IMR-90 (cell line): ENCODE measurements around the gene COQ4. TPM values are rescaled to one million over a fixed set of nuclear protein-coding genes. Genes with fewer than 3 reads are reported as not detected.

Source experiments
- ATAC-seq: fragments of 200-7000 bp; cut with Tn5 transposase; 2 replicates; pipeline ENCODE4 v1.9.1; 2020; ENCODE audit warnings: low read depth, mild to moderate bottlenecking, moderate library complexity
- BruUV-seq: library from RNA; stranded (reverse); fragments of 400-500 nt; replicated peaks from 2 replicates; lab custom pipeline; 2021; lab: Mats Ljungman, UMichigan
- CTCF ChIA-PET: fragments of 300-600 bp; formaldehyde crosslinking; extraction: SDS; loops from one replicate; lab custom pipeline; 2021; ENCODE audit warnings: antibody characterized with exemption; lab: Yijun Ruan, JAX
- POLR2A ChIA-PET: fragments of 300-600 bp; sonication (Branson Sonifier 250); formaldehyde crosslinking; loops from one replicate; lab custom pipeline; 2022; ENCODE audit warnings: antibody characterized with exemption; ENCODE audit not compliant: unreplicated experiment; lab: Charles Lee
- DNase-seq: peaks from one replicate; pipeline ENCODE4 v3.0.0; 2013
- H2AFZ ChIP-seq: replicated peaks from 2 replicates; pipeline ENCODE3; 2013; ENCODE audit warnings: low read length, mild to moderate bottlenecking; ENCODE audit not compliant: poor library complexity
- H2AK5ac ChIP-seq: 2 replicates; pipeline ENCODE4 v1.6.1; 2013; ENCODE audit warnings: low read depth, low read length, inconsistent platforms
- H2AK9ac ChIP-seq: replicated peaks from 2 replicates; pipeline ENCODE3; 2013; ENCODE audit warnings: mild to moderate bottlenecking, low read depth, low read length, moderate library complexity; ENCODE audit not compliant: poor library complexity
- H2BK120ac ChIP-seq: 2 replicates; pipeline ENCODE4 v1.6.1; 2013; ENCODE audit warnings: low read depth, low read length, inconsistent platforms
- H2BK15ac ChIP-seq: 3 replicates; pipeline ENCODE4 v1.6.1; 2013; ENCODE audit warnings: low read depth, low read length, inconsistent platforms
- H2BK20ac ChIP-seq: 2 replicates; pipeline ENCODE4 v1.6.1; 2013; ENCODE audit warnings: low read depth, mild to moderate bottlenecking, inconsistent platforms, low read length, moderate library complexity
- H2BK5ac ChIP-seq: 2 replicates; pipeline ENCODE4 v1.6.1; 2013; ENCODE audit warnings: mild to moderate bottlenecking, low read depth, low read length, inconsistent platforms; ENCODE audit not compliant: poor library complexity, severe bottlenecking
- H3K14ac ChIP-seq: replicated peaks from 2 replicates; pipeline ENCODE4 v1.6.1; 2013; ENCODE audit warnings: low read depth, low read length, inconsistent platforms
- H3K18ac ChIP-seq: 2 replicates; pipeline ENCODE4 v1.6.1; 2013; ENCODE audit warnings: low read depth, low read length, control low read depth
- H3K23ac ChIP-seq: 2 replicates; pipeline ENCODE4 v1.6.1; 2013; ENCODE audit warnings: low read depth, low read length, inconsistent platforms
- H3K27ac ChIP-seq: 2 replicates; pipeline ENCODE4 v1.5.1; 2013; ENCODE audit warnings: mild to moderate bottlenecking, control low read depth, low read length; ENCODE audit not compliant: insufficient read depth
- H3K27me3 ChIP-seq: 2 replicates; pipeline ENCODE4 v1.6.1; 2013; ENCODE audit warnings: low read length; ENCODE audit not compliant: control insufficient read depth, insufficient read depth
- H3K36me3 ChIP-seq: 2 replicates; pipeline ENCODE4 v1.6.1; 2013; ENCODE audit warnings: low read length, mixed read lengths; ENCODE audit not compliant: control insufficient read depth, insufficient read depth
- H3K4ac ChIP-seq: 2 replicates; pipeline ENCODE4 v1.6.1; 2013; ENCODE audit warnings: low read depth, low read length, inconsistent platforms
- H3K4me1 ChIP-seq: 2 replicates; pipeline ENCODE4 v1.6.1; 2013; ENCODE audit warnings: low read length, mixed read lengths; ENCODE audit not compliant: control insufficient read depth, insufficient read depth
- H3K4me2 ChIP-seq: 2 replicates; pipeline ENCODE4 v1.6.1; 2013; ENCODE audit warnings: low read depth, mild to moderate bottlenecking, control low read depth, low read length, moderate library complexity
- H3K4me3 ChIP-seq: 2 replicates; pipeline ENCODE4 v1.5.1; 2013; ENCODE audit warnings: low read depth, mild to moderate bottlenecking, control low read depth, low read length, moderate library complexity; ENCODE audit not compliant: insufficient read depth
- H3K56ac ChIP-seq: 2 replicates; pipeline ENCODE4 v1.6.1; 2013; ENCODE audit warnings: low read length, inconsistent platforms; ENCODE audit not compliant: insufficient read depth; ENCODE audit errors: extremely low read depth
- H3K79me1 ChIP-seq, 2 experiments: 2 replicates each; pipeline ENCODE4 v1.6.1; 2013; ENCODE audit warnings: low read length in 2 of 2, inconsistent platforms in 1 of 2, low read depth in 1 of 2
- H3K9ac ChIP-seq: 2 replicates; pipeline ENCODE4 v1.6.1; 2013; ENCODE audit warnings: low read depth, low read length, control low read depth
- H3K9me1 ChIP-seq: 2 replicates; pipeline ENCODE4 v1.6.1; 2013; ENCODE audit warnings: low read length, inconsistent platforms; ENCODE audit not compliant: insufficient read depth
- H3K9me3 ChIP-seq: 2 replicates; pipeline ENCODE4 v1.6.1; 2013; ENCODE audit warnings: low read length; ENCODE audit not compliant: control insufficient read depth, insufficient read depth
- H4K20me1 ChIP-seq: 2 replicates; pipeline ENCODE4 v1.6.1; 2013; ENCODE audit warnings: low read length, inconsistent platforms; ENCODE audit not compliant: insufficient read depth
- H4K5ac ChIP-seq: 2 replicates; pipeline ENCODE4 v1.6.1; 2013; ENCODE audit warnings: mild to moderate bottlenecking, low read depth, low read length, control low read depth
- H4K8ac ChIP-seq, 2 experiments: 2 replicates each; pipeline ENCODE4 v1.6.1; 2013; ENCODE audit warnings: low read depth in 2 of 2, low read length in 2 of 2, control low read depth in 1 of 2, inconsistent platforms in 1 of 2
- H4K91ac ChIP-seq: 2 replicates; pipeline ENCODE4 v1.6.1; 2013; ENCODE audit warnings: low read depth, low read length, inconsistent platforms; ENCODE audit not compliant: insufficient read depth
- CHD1 ChIP-seq: IDR thresholded peaks from 2 replicates; pipeline ENCODE4 v1.6.1; 2012; ENCODE audit warnings: low read depth, low read length, improper control_type of control experiment
- FOS ChIP-seq: fragments of 150-350 bp; IDR thresholded peaks from 2 replicates; pipeline ENCODE4 v1.6.1; 2016; ENCODE audit warnings: low read depth, low read length
- MAFK ChIP-seq: IDR thresholded peaks from 2 replicates; pipeline ENCODE4 v1.6.1; 2012; ENCODE audit warnings: low read depth, low read length, improper control_type of control experiment
- MAZ ChIP-seq: IDR thresholded peaks from 2 replicates; pipeline ENCODE4 v1.6.1; 2012; ENCODE audit warnings: low read depth, mild to moderate bottlenecking, low read length, improper control_type of control experiment, moderate library complexity, borderline replicate concordance
- POLR2A ChIP-seq: IDR thresholded peaks from 2 replicates; pipeline ENCODE4 v1.6.1; 2012; ENCODE audit warnings: mild to moderate bottlenecking, low read depth, low read length
- SMC3 ChIP-seq: fragments of 150-350 bp; IDR thresholded peaks from 2 replicates; pipeline ENCODE4 v1.6.1; 2016; ENCODE audit warnings: low read depth, mild to moderate bottlenecking, antibody characterized with exemption, low read length, moderate library complexity
- WGBS, 2 experiments: methylation state at CpG; one replicate each; pipeline versions ENCODE4 v1.1.5 to v1.1.7; 2013; ENCODE audit warnings: missing lambda C conversion rate in 2 of 2; ENCODE audit not compliant: insufficient read length in 1 of 2; ENCODE audit errors: extremely low coverage in 2 of 2; 5-methylcytosine and 5-hydroxymethylcytosine counted together
- dilution Hi-C: fragments of 300-500 bp; cut with HindIII; formaldehyde crosslinking; loops from one replicate; pipeline ENCODE4 v1.14.3; 2018; ENCODE audit warnings: low sequenced_read_pairs; ENCODE audit not compliant: unreplicated experiment
- in situ Hi-C: fragments of 300-500 bp; cut with MboI; formaldehyde crosslinking; loops from 3 replicates; pipeline ENCODE4 v1.14.3; 2019; ENCODE audit warnings: low sequenced_read_pairs, inconsistent platforms, mixed read lengths
- intact Hi-C: fragments of 100-400 bp; cut with micrococcal nuclease; formaldehyde crosslinking; loops from 2 replicates; pipeline ENCODE4 v1.10.0; 2022
- polyA plus RNA-seq, 3 experiments: library from polyadenylated mRNA; depleted of rRNA; stranded (reverse); fragments of >200 nt; gene quantifications; 2 replicates each; pipeline ENCODE4 v1.2.3, GENCODE V29; 2012; ENCODE audit warnings: low replicate concordance in 1 of 3
- total RNA-seq: library from RNA; depleted of rRNA; stranded (reverse); fragments of >200 nt; gene quantifications from 2 replicates; pipeline ENCODE4 v1.2.3, GENCODE V29; 2012
- TF ChIP-seq, protein P1 (sequence below): conservative IDR thresholded peaks from 2 replicates; pipeline ENCODE4 v1.5.1; 2012; ENCODE audit warnings: mild to moderate bottlenecking, low read depth, low read length, improper control_type of control experiment
- TF ChIP-seq, protein P2 (sequence below): fragments of 150-350 bp; IDR thresholded peaks from 2 replicates; pipeline ENCODE4 v1.6.1; 2017; ENCODE audit warnings: mild to moderate bottlenecking, antibody characterized with exemption, low read length, low read depth

COQ4 gene
- total and polyA plus RNA-seq, 2 of the 4 experiments (the other 2 are of a cell fraction) = 20.1 to 41.4 TPM

DNA sequence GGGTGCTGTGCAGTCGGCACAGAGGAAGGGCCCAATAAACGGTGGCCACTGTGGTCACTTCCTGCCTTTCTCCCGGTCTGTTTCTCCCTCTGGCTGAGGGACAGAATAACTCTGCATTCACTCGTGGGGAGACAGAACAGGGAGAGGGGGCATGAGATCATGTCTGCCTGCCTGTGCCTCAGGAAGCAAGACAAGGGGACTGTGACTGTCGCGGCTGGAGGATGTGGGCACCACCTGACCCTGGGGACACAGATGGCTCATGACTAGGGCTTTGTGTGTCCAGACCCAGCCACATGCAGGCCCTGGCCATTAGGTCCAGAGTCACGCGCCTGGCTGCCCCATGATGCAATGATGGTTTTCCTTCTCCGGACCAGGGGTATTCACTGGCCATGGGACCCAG lies 6.2 kb upstream of the COQ4 start:
- dilution Hi-C loops (no loop called here), in situ Hi-C loops (no loop called here), intact Hi-C loops (no loop called here)
- H3K4me1 ChIP-seq = peaks cover 1% of the 10 kb centered on the region; the same call in 1 of the 2 replicates
- TF ChIP-seq POLR2A = no peak
- TF ChIP-seq, protein P1, sequence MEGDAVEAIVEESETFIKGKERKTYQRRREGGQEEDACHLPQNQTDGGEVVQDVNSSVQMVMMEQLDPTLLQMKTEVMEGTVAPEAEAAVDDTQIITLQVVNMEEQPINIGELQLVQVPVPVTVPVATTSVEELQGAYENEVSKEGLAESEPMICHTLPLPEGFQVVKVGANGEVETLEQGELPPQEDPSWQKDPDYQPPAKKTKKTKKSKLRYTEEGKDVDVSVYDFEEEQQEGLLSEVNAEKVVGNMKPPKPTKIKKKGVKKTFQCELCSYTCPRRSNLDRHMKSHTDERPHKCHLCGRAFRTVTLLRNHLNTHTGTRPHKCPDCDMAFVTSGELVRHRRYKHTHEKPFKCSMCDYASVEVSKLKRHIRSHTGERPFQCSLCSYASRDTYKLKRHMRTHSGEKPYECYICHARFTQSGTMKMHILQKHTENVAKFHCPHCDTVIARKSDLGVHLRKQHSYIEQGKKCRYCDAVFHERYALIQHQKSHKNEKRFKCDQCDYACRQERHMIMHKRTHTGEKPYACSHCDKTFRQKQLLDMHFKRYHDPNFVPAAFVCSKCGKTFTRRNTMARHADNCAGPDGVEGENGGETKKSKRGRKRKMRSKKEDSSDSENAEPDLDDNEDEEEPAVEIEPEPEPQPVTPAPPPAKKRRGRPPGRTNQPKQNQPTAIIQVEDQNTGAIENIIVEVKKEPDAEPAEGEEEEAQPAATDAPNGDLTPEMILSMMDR = no peak
- no peak for TF ChIP-seq MAFK
- TF ChIP-seq MAZ = no peak
- no peak for TF ChIP-seq SMC3
- no peak for TF ChIP-seq FOS
- no peak for TF ChIP-seq CHD1
- TF ChIP-seq, protein P2, sequence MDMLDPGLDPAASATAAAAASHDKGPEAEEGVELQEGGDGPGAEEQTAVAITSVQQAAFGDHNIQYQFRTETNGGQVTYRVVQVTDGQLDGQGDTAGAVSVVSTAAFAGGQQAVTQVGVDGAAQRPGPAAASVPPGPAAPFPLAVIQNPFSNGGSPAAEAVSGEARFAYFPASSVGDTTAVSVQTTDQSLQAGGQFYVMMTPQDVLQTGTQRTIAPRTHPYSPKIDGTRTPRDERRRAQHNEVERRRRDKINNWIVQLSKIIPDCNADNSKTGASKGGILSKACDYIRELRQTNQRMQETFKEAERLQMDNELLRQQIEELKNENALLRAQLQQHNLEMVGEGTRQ = no peak
- no peaks in the 10 kb centered on the region for H3K27me3 ChIP-seq
- no peak overlapping the region for H3K4me2 ChIP-seq
- H2AK5ac ChIP-seq = no peak overlapping the region
- no peak overlapping the region for H3K4me3 ChIP-seq
- H4K20me1 ChIP-seq = no peaks in the 10 kb centered on the region
- no peak overlapping the region for H2BK120ac ChIP-seq
- H2AK9ac ChIP-seq = no peak overlapping the region
- H3K9ac ChIP-seq = no peak overlapping the region
- no peak overlapping the region for H3K14ac ChIP-seq
- no peak overlapping the region for H3K27ac ChIP-seq
- H3K4ac ChIP-seq = no peak overlapping the region
- H3K23ac ChIP-seq = no peak overlapping the region
- no peak overlapping the region for H4K8ac ChIP-seq
- H3K9me3 ChIP-seq = no peaks in the 10 kb centered on the region
- no peak overlapping the region for H4K5ac ChIP-seq
- no peak overlapping the region for H4K91ac ChIP-seq
- H2BK15ac ChIP-seq = no peak overlapping the region
- H3K9me1 ChIP-seq = peaks cover 2% of the 10 kb centered on the region; the same call in 1 of the 2 replicates
- H2BK5ac ChIP-seq = no peak overlapping the region
- no peak overlapping the region for H2AFZ ChIP-seq
- H2BK20ac ChIP-seq = no peak overlapping the region
- DNase-seq (no peak), ATAC-seq (no peak)
- BruUV-seq = no TSS peak
- 100% methylated on average over 2 of the region's 9 CpGs; no CpG with 5 or more reads in 1 of the 2 experiments for WGBS, 2 experiments
- H3K79me1 ChIP-seq = peaks cover 6 to 11% of the 10 kb centered on the region in 2 experiments
- CTCF ChIA-PET = no interaction called here
- no peak overlapping the region for H3K56ac ChIP-seq
- H3K18ac ChIP-seq = no peak overlapping the region
- POLR2A ChIA-PET = no interaction called here
- H3K36me3 ChIP-seq = peaks cover 30% of the 10 kb centered on the region
